Stimulated activated CD8-positive, alpha-beta memory T cell treated with anti-CD3 and anti-CD28 coated beads, Interleukin-7, amount 100 ng/mL, for 24 hours (primary cell): ENCODE data around the gene EML1.

Experiments used
- DNase-seq: peaks from one replicate; pipeline ENCODE4 v3.0.0-alpha.2; 2020; ENCODE audit warnings: low read depth

The EML1 gene

DNA sequence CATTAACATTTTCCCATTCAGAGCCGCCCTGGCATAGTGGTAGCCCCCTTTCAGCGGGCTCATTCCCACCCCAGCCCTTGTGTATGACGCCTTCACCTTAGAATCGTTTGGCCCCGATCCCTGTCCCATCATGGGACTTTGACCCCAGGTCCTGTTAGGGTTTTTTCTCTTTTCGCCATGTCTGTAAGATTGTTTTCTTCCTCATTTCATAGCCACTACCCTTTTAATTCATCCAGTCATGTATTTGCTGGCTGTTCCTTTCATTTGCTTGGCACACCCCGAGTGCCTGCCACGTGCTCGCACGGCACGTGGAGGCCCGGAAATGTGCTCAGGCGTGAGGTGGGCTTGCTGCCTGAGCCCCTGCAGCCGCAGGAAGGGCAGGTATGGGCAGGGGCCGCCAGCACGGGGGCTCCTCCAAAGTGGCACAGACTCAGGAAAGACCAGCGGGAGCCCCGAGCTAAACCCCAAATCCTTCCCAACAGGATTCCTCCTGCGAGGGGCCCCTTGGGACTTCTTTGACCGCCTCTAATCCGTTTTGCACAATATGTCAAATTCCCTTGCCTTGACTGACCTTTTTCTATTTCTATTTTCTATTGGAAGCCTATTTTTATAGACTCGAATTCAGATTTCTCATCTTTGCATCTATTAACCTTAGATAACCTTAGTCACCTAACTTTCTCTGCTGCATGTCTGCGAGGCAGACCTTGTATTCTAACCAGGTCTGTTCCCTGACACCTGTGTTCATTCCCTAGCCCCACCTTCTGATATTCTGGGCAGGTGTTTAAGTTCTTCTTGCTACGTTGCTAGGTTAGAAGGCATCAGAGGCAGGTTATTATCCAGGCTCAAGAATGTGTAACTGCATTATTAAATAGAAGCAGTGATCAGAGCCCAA lies 114.8 kb downstream of the EML1 start:
- no peak for DNase-seq

DNA sequence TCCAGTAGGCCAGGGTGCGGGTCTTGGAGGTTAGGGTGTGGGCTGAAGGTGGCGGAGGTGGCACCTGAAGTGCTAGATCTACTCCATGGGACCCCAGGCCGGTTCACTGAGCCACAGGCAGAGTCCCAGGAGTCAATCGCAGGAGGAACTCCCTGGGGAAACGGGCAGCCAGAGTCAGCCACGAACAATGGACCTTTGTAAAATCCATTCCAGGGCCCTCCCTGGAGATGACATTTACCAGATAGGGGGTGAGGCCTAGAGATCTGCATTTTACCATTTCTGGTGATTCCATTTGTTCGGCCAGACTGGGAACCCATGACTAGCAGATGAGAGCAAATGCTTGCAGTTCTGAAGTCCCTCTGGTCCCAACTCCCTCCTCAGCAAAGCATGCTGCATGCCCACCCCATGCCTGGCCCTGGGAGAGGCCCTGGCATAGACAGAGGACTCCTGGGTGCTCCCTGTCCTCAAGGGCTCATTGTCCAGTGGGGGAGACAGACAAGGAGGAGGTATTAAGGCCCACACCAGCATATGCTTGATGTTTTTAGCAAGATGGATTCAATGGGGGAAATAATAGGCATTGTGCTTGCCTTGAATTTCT lies 115.5 kb downstream of the EML1 start:
- DNase-seq = no peak

DNA sequence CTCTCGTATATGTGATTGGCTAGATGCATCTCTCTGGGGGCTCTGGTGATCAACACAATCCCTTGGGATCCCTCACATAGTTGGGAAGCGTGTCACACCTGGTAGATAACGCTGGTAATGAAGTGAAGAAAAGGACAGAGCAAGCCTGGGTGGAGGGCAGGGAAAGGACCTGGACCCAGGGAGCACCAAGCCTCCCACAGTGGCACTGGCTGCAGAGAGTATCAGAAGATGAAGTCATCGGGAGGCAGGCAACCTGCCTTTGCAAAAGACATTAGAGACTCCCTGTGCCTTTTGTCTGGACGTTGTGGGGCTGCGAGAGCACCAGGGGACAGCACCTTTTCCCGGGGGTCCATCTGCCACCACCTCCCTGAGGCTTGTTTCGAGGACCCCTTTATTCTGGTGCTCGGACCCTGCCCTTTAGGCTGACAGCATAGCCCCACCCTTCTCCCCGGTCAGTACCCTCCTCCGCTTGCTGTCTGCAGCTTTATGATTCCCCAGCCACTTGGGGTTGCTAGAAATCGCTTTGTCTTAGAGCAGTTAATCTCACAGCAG lies 116.4 kb downstream of the EML1 start:
- no peak for DNase-seq

DNA sequence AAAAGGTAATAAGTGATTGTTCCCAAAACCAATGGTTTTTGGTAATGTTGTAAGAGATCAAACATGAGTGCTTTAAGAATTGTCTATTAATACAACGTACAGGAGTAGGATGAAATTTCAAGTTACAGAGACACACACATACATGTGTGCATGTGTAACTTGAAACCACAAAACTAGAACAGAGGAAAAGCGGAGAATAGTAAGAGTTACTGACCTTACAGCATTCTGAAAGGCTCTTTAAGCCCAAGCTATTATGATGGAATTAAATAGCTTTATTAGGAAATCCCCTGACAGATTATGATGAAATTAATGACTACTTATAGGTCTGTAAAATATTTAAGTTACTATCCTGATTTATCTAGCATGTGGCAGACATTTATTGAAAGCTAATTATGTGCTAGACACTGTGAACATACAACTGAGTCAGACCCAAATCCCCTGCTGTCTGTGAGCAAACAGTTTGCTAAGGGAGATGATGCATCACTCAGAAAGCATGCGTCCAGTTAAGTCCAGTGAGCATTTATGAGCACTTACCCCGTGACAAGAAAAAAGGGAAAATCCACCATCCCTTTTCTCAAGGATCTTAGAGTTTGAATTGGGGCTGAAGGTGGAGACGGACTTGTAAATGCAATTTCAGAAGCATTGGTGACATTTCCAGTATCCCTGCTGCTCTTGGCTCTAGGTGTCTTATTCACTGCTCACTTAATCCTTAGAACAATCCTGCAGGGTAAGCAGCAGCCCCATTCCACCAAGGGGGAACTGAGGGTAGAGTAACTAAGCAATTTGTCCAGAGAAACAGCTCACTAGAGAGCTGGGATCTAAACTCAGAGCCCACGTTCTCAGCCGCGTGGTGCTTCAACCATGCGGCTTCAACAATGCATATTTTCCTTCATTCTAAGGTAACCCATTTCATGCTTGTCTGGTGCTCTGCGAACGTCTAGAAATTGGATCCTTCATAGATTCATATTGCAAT lies 117.4 kb downstream of the EML1 start:
- DNase-seq = no peak

DNA sequence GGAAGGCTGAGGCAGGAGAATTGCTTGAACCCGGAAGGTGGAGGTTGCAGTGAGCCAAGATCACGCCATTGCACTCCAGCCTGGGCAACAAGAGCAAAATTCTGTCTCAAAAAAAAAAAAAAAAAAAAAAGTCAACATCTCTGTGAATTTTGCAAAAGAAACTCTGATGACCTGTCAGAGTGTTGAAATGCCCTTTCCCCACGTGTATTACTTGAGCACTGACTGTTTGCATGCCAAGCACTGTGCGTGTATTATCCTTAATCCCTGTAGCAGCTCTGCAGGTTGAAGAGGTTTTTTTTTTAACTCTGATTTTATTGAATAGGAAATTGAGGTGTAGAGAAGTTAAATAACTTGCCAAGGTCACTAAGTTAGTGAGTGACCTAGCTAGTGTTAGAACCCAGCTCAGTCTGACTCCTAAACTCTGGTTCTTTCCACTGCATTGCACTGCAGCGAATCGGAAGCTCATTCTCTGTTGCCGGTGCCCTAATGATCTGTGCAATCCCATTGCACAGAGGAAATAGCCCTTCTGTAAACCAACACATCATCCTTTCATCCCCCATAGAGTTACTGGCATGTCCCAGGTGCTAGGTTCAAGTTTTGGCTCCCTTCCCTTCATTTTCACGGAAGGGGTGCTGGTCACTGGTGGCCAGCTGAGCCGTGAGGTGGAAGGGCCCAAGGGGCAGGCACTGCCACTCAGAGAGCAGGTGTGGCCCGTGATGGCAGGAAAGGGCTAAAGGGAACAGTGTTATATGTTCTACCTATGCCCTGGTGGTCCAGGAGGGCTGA lies 122.3 kb downstream of the EML1 start:
- DNase-seq = no peak

DNA sequence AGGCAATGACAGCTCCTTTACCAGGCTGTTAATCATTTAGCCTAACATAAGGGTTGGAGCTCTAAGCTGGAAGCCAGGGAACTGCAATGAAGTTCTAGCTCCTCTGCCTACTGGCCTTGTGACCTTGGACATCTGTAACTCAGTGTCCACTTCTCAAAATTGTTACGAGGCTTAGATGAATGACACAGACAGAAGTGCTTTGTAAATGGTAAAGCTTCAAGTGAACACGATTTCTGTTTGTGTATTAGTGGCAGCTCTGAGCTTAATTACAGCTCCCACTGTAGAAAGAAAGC lies 122.8 kb downstream of the EML1 start:
- DNase-seq = no peak

DNA sequence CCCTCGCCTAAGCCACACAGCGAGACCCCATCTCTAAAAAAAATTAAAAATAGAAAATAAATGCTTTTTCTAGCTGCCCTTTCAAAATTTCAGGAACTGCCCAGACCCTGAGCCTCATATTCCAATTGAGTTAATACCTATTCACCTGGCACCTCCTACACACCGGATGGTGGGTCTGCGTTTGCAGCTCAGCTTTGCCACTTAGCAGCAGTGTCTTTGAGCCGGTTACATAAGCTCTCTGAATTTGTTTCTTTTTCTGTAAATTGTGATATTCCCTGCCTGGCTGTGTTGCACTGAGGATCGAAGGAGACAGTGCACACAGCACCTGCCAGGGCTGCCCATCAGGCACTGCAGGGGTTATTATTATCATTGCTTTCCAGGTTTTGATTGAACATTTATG lies 125.6 kb downstream of the EML1 start:
- no peak for DNase-seq

DNA sequence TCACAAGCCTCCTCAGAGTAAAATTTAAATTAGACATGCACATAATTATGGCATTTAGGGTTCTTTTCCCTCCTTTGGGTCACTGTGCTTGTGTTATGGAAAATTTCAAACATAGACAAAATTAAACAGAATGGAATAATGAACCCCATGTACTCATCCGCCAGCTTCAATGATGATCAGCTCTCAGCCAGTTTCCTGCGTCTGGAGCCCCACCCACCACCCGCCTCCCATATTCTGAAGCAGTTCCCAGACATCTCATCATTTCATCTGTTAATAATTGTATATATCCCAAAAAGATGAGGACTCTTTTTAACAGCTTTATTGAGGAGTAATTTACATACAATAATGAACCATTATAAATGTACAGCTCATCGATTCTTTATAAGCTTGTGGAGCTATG lies 128.2 kb downstream of the EML1 start:
- DNase-seq = no peak

DNA sequence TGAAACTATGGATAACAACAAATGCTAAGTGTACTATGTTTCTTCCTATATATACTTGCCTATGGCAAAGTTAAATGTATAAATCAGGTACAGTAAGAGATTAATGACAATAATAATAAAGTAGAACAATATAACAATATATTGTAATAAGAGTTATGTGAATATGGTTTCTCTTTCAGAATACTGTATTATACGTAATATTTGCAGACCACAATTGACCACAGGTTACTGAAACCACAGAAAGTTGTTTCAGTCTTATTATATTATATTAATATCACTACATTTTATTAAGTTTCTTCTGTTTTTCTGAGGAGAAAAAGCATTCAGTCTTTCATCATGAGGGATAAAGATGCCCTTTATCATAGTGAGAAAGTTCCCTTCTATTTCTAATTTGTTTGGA lies 131.2 kb downstream of the EML1 start:
- DNase-seq = no peak

DNA sequence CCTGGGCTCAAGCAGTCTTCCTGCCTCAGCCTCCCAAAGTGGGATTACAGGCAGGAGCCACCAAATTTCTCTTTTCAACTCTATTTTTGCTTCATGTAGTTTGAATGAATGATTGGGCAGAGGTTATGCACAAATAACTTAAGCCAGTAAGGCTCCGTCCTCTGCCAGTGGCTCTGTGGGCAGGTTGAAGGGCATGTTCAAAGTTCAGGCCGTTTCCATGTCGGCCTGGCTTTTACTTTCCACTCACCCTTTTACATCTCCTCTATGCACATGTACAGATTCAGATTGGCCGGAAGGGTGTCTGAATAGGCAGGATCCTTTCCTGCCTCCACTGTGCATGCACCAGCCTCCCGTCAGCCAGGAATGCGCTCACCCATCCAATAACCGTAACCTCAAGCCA lies 132.3 kb downstream of the EML1 start:
- DNase-seq = no peak

DNA sequence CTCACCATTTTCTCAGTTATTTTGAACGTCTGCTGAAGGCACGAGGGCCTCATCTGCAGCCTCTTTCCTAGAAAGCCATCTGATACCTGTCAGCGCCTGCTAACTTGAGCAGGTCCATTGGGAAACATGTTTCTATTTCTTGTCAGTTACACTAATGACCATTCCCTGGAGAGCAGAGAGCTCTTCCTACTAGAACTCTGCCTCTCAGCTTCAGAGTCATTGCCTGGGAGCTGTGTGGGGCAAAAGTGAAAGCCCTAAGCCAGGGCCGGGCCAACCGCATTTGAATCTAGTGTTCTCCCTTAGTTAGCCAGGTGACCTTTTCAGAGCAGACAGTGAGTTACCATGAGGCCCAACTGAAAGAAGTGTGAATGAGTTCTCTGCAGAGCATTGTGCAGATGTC lies 135.8 kb downstream of the EML1 start:
- DNase-seq = no peak

DNA sequence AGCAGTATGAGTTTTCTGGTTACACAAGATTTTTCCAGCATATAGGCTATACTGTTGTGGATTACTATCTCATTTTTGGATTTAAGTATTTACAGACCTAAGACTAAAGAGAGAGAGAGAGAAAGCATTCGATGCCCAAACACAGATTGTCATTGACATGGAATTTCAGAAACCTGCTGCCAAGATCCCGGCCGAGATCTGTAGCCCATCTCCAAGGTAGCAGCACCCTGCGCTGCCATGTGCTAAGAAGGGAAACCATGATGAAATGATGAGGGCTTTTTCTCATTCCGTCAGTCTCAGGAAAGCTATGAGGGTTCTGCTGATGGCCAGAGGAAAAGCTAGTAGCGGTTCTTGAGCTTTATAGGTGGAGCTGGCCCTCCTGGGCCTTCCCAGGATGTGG lies 136.4 kb downstream of the EML1 start:
- DNase-seq = no peak

DNA sequence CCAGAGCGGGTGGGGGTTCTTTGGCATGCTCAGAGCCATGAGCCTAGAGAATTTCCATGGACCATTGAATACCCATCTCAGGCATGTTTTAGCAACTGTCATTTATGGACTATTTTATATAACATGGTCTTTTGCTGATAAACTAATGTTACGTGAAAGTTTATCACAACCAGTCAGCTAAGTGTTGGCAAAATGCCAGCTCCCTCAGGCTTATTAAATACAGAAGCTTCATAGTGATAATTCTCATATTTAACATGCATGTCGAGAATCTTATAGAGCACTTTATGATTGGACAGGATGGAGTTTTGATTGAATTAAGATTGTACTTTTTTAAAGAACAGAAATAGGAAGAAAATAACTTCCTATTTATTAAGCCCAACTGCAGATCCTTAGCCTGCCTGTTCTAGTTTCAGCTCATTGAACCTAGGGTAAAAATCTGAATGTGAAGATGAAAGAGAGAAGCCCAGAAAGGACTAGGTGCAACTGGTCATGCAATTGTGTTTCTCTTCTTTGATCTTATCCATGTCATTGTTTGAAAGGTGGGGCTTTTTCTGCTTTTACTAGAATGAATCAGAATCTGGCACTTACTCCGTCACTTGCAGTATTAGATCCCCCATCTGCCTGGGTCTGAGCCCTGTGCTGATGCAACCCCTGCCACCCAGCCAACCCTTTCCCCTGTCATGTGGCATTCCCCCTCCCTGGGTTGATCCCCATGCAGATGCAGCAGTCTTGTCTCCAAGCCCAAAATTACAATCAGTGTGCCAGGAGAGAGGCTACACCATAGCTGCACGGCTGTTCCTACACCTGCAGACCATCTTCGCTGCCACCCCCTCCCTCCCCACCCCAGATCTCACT lies 137.4 kb downstream of the EML1 start:
- no peak for DNase-seq

DNA sequence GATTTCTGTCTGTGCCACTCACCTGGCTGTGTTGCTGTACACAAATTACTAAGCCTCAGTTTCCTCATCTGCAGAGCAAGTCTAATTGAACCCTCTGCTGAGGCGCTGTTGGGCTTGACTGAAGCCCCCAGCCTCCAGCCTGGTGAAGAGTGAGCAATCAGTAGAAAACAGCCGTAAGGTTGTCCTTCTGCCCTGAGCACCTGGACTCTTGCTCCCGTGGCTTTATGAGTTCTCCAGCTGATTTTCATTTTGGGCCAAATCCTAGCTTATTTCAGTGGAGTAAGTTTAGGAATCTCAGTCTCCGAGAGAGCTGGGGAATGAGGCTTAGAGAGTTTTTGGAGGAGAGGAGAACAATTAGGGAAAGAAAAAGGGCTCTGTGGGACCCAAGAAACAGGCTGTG lies 138.1 kb downstream of the EML1 start:
- no peak for DNase-seq

DNA sequence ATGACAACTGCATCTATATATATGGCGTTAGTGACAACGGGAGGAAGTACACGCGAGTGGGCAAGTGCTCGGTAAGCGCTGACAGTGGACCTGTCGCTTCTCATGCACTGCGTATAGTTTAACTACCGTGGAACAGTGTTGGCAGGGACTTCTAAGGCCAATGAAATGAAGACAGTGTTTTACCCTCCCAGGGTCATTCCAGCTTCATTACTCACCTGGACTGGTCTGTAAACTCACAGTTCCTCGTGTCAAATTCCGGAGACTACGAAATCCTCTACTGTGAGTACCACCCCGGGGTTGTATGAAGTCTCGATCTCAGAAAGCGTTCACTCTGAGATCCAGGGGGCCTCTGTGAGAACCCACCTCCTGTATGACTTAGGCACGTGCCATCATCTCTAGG lies 142.8 kb downstream of the EML1 start:
- DNase-seq = no peak

DNA sequence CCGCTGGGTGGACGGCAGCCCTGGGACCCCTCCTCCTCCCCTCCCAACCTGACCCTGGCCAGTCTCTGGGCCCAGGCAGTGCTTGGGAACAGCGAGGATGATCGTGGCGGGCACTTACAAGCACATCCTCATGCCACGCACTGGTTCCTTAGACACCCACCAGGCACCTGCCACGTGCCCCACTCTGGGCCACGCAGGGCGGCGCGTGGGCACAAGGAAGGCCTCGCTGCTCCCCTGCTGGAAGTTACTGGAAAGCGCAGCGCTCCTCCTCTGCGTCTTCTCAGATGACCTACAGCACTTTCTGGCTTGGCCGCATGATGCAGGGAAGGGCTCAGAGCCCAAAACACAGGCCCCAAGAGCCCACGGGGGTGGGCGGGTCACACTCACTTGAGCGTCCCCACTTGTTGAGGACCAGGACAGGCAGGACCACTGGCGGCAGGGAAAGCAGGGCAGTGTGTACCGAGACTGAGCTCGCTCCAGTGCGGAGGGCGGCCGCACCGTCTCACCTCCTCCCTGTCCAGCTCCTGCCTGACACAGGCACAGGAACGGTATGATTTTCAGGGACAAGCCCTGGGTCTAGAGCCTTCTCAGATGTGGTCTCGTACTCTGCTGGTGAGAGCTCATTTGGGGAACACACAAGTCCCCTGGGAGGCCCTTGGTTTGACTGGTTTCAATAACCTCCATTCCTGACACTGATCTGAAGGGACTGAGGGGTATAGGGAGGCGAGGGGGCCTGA lies 143.7 kb downstream of the EML1 start:
- no peak for DNase-seq

DNA sequence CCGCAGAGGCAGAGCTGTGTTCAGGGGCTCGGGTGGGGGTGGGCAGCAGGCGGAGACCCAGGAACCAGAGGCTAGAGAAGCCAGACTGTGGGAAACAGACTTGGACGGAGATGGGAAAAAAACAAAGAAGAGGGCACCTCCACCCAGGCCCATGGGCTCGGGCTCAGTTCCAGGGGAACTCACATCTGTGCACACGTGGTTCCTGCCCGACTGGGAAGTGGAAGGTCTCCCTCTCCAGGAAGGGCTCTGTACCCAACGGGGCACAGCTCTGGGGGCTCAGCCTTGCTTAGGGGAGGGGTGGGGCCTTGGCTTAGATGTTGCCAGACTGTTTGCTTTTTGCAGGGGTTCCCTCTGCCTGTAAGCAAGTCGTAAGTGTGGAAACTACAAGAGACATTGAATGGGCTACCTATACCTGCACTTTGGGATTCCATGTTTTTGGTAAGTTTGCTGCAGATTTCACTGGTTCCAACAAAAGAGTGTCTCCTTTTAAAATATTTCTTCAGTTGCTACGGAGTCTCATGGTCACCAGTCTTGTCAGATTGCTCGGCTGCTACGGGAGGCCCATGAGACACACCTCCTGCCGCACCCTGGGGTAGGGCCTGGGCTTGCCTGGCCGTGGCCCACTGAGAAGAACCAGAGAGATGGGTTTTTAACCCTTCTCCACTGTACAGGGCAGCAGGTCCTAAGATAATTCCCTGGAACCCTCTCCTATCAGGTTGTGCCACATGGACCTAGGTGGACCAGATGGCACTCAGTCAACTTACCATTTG lies 144.4 kb downstream of the EML1 start:
- DNase-seq = no peak

DNA sequence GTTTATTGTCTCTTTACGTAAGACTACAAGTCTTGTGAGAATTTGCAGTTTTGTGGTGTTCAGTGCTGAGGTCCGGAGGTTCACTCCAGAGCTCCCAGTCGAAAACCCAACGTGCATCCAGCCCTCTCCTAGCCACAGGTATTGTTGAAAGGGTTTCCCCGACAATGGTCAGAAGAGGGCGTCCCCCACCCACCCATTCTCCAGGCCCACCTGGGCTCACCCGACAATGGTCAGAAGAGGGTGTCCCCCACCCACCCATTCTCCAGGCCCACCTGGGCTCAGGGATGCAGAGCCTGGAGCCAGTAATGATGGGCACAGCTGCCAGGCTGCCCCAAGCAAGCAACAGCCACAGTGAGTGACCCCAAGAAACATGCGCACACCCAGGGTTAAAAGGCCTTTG lies 145.2 kb downstream of the EML1 start:
- DNase-seq = no peak

DNA sequence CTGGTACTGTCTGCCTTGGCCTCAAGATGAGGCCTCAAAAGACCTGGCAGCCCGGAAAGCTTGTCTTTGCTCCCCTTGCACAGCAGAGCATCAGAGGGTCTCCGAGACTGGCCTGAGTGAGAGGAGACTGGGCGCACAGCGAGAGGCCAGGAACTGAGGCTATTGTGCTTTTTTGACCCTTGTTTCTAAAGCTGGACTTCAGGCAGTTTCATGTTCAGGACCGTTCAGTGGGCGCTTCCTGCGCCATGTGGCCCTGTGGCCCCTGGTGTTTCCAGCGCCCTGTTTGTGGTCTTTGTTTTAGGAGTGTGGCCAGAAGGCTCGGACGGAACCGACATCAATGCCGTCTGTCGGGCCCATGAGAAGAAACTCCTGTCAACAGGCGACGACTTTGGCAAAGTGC lies 145.7 kb downstream of the EML1 start:
- no peak for DNase-seq
